ENCODE measurements around the gene ATXN1.

DNA sequence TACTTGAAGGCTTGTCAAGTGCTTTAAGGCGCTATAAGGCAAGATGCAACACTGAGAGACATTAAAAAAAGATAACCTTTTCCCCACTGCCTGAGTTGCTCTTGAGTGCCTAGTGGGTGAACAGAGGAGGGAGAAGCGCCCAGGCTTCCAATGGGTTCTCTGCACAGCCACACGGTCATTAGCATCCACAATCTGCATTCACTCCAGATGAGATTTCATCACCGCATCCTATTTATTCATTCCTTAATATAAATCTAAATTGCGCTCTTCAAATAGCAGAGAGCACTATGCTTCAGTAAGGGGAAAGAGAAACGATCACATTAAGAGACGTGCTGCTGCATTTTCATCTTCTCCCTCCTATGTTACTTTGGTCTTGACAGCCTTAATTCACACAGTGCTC lies 219.2 kb downstream of the ATXN1 start:
- TF ChIP-seq, protein P1, sequence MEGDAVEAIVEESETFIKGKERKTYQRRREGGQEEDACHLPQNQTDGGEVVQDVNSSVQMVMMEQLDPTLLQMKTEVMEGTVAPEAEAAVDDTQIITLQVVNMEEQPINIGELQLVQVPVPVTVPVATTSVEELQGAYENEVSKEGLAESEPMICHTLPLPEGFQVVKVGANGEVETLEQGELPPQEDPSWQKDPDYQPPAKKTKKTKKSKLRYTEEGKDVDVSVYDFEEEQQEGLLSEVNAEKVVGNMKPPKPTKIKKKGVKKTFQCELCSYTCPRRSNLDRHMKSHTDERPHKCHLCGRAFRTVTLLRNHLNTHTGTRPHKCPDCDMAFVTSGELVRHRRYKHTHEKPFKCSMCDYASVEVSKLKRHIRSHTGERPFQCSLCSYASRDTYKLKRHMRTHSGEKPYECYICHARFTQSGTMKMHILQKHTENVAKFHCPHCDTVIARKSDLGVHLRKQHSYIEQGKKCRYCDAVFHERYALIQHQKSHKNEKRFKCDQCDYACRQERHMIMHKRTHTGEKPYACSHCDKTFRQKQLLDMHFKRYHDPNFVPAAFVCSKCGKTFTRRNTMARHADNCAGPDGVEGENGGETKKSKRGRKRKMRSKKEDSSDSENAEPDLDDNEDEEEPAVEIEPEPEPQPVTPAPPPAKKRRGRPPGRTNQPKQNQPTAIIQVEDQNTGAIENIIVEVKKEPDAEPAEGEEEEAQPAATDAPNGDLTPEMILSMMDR (IDR thresholded peaks at IDR 0.05) = no peak
- TF ChIP-seq NRF1 (IDR thresholded peaks at IDR 0.05; ENCODE audit: low read depth, low read length) (no peak), GABPA (IDR thresholded peaks at IDR 0.05; ENCODE audit: low read depth) (no peak)
- TF ChIP-seq, protein P2, sequence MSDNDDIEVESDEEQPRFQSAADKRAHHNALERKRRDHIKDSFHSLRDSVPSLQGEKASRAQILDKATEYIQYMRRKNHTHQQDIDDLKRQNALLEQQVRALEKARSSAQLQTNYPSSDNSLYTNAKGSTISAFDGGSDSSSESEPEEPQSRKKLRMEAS (IDR thresholded peaks at IDR 0.05; ENCODE audit: low read depth) = no peak

Data from SK-N-SH (cell line).